ENCODE measurements around the gene STPG2. TPM values are rescaled to one million over a fixed set of nuclear protein-coding genes. Genes with fewer than 3 reads are reported as not detected.

STPG2 gene
- total RNA-seq, 3 donors from 2014 or later = 0.48 to 3.8 (median 1.6) TPM

GRCh38 chr4:97819294-97819693, 324.0 kb downstream of the STPG2 start:
- no peak overlapping the region for H3K4me3 ChIP-seq
- H3K9me3 ChIP-seq = peaks cover 6 to 9% of the 10 kb centered on the region in 2 donors
- DNase-seq (ENCODE audit: low spot score in 2 of 2) = no peak
- no peaks in the 10 kb centered on the region for H3K27me3 ChIP-seq
- no peaks in the 10 kb centered on the region for H3K36me3 ChIP-seq
- intact Hi-C loops (cut with DNase I; ENCODE audit: low total_unique reads) = no loop called here
- no peak for TF ChIP-seq POLR2AphosphoS5 (IDR thresholded peaks at IDR 0.05)
- TF ChIP-seq CTCF (IDR thresholded peaks at IDR 0.05) = no peak
- TF ChIP-seq POLR2A (IDR thresholded peaks at IDR 0.05) = no peak
- no peak overlapping the region for H3K27ac ChIP-seq
- no peaks in the 10 kb centered on the region for H3K4me1 ChIP-seq

GRCh38 chr4:97812768-97813167, 330.5 kb downstream of the STPG2 start:
- no peak for DNase-seq (ENCODE audit: low spot score in 2 of 2)
- Histone ChIP-seq H3K27me3 (no peaks in the 10 kb centered on the region), H3K4me3 (no peak overlapping the region), H3K9me3 (no peaks in the 10 kb centered on the region), H3K36me3 (no peaks in the 10 kb centered on the region), H3K27ac (no peak overlapping the region), H3K4me1 (no peaks in the 10 kb centered on the region)
- no peak for TF ChIP-seq POLR2A (IDR thresholded peaks at IDR 0.05)
- TF ChIP-seq CTCF (IDR thresholded peaks at IDR 0.05) = no peak
- intact Hi-C loops (cut with DNase I; ENCODE audit: low total_unique reads) = no loop called here

- Histone ChIP-seq H3K27me3 (no peaks in the 10 kb centered on the region), H3K4me1 (no peaks in the 10 kb centered on the region), H3K27ac (no peak overlapping the region), H3K36me3 (no peaks in the 10 kb centered on the region), H3K4me3 (no peak overlapping the region), H3K9me3 (peaks cover 0 to 7% of the 10 kb centered on the region in 2 donors)
- DNase-seq (ENCODE audit: low spot score in 2 of 2) = no peak
- intact Hi-C loops (cut with DNase I; ENCODE audit: low total_unique reads) = no loop called here
- no peak for TF ChIP-seq POLR2A (IDR thresholded peaks at IDR 0.05)
- no peak for TF ChIP-seq CTCF (IDR thresholded peaks at IDR 0.05)
- TF ChIP-seq POLR2AphosphoS5 (IDR thresholded peaks at IDR 0.05) = no peak
Observed at GRCh38 chr4:97786306-97786920, 356.9 kb downstream of the STPG2 start.

GRCh38 chr4:97778174-97778573, 365.1 kb downstream of the STPG2 start:
- DNase-seq (ENCODE audit: low spot score in 2 of 2) = no peak
- intact Hi-C loops (cut with DNase I; ENCODE audit: low total_unique reads) = loop anchor here (2.0 kb wide), 1 partner anchor 43 kb away; no protein-coding TSS in a partner anchor
- no peaks in the 10 kb centered on the region for H3K4me1 ChIP-seq
- H3K4me3 ChIP-seq = no peak overlapping the region
- no peaks in the 10 kb centered on the region for H3K9me3 ChIP-seq
- H3K27me3 ChIP-seq = no peaks in the 10 kb centered on the region
- TF ChIP-seq POLR2A (IDR thresholded peaks at IDR 0.05) (no peak), POLR2AphosphoS5 (IDR thresholded peaks at IDR 0.05) (no peak), CTCF (IDR thresholded peaks at IDR 0.05) (no peak)
- no peak overlapping the region for H3K27ac ChIP-seq
- no peaks in the 10 kb centered on the region for H3K36me3 ChIP-seq

GRCh38 chr4:97774347-97774989, 368.8 kb downstream of the STPG2 start:
- no peak for TF ChIP-seq POLR2A (IDR thresholded peaks at IDR 0.05)
- TF ChIP-seq CTCF (IDR thresholded peaks at IDR 0.05) = no peak
- no peak for TF ChIP-seq POLR2AphosphoS5 (IDR thresholded peaks at IDR 0.05)
- no peaks in the 10 kb centered on the region for H3K36me3 ChIP-seq
- H3K9me3 ChIP-seq = no peaks in the 10 kb centered on the region
- no peak overlapping the region for H3K27ac ChIP-seq
- intact Hi-C loops (cut with DNase I; ENCODE audit: low total_unique reads) = no loop called here
- H3K27me3 ChIP-seq = no peaks in the 10 kb centered on the region
- DNase-seq (ENCODE audit: low spot score in 2 of 2) = no peak
- H3K4me1 ChIP-seq = no peaks in the 10 kb centered on the region
- H3K4me3 ChIP-seq = no peak overlapping the region
